Measurements from ENCODE around the gene IRF1. TPM values are rescaled to one million over a fixed set of nuclear protein-coding genes. Genes with fewer than 3 reads are reported as not detected.

The IRF1 gene
- total RNA-seq, 1 experiment from 2014 or later, result 48.9 TPM

DNA sequence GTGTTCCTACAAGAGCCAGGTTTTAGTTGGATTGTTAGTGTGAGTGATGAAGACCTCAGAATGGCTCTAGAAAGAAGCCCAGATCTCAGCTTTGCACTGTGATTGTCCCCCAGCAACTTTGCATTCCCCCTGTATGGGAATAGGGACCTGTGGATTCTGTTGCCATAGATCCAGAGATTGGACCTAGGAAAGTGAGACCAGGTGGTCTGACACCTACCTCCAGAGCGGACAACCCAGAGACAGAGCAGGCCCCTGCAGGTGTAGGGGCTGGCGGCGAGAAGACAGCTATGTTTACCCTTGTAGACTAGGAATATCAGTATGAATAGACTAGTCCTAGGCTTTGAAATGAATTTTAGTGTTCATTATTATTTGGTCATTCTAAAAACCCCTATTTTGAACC is 53.6 kb downstream of the IRF1 start:
- ChIA-PET CTCF (no interaction called here), POLR2A (no interaction called here)
- Histone ChIP-seq H3K36me3 (ENCODE audit: control insufficient read depth, insufficient read depth, low read length) (no peaks in the 10 kb centered on the region), H3K4me1 (ENCODE audit: control insufficient read depth, insufficient read depth, low read length) (no peaks in the 10 kb centered on the region), H3K4me3 (ENCODE audit: low read depth in 2 of 2, low read length in 2 of 2) (no peak overlapping the region), H3K27ac (ENCODE audit: low read length) (no peak overlapping the region), H3K9me3 (ENCODE audit: control insufficient read depth, insufficient read depth, low read depth, low read length) (no peaks in the 10 kb centered on the region), H3K27me3 (ENCODE audit: control insufficient read depth, insufficient read depth, low read length) (no peaks in the 10 kb centered on the region)
- ATAC-seq, result no peak
- TF ChIP-seq CTCF (IDR thresholded peaks at IDR 0.05) (no peak), POLR2AphosphoS5 (IDR thresholded peaks at IDR 0.05; ENCODE audit: low read depth, low read length) (no peak), TCF7L2 (IDR thresholded peaks at IDR 0.05; ENCODE audit: low read depth, low read length) (no peak), SIN3A (IDR thresholded peaks at IDR 0.05; ENCODE audit: borderline replicate concordance, insufficient read depth, low read depth, low read length) (no peak)
- TF ChIP-seq, protein P1, sequence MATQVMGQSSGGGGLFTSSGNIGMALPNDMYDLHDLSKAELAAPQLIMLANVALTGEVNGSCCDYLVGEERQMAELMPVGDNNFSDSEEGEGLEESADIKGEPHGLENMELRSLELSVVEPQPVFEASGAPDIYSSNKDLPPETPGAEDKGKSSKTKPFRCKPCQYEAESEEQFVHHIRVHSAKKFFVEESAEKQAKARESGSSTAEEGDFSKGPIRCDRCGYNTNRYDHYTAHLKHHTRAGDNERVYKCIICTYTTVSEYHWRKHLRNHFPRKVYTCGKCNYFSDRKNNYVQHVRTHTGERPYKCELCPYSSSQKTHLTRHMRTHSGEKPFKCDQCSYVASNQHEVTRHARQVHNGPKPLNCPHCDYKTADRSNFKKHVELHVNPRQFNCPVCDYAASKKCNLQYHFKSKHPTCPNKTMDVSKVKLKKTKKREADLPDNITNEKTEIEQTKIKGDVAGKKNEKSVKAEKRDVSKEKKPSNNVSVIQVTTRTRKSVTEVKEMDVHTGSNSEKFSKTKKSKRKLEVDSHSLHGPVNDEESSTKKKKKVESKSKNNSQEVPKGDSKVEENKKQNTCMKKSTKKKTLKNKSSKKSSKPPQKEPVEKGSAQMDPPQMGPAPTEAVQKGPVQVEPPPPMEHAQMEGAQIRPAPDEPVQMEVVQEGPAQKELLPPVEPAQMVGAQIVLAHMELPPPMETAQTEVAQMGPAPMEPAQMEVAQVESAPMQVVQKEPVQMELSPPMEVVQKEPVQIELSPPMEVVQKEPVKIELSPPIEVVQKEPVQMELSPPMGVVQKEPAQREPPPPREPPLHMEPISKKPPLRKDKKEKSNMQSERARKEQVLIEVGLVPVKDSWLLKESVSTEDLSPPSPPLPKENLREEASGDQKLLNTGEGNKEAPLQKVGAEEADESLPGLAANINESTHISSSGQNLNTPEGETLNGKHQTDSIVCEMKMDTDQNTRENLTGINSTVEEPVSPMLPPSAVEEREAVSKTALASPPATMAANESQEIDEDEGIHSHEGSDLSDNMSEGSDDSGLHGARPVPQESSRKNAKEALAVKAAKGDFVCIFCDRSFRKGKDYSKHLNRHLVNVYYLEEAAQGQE (IDR thresholded peaks at IDR 0.05; ENCODE audit: insufficient read depth in 1 of 2, low read depth in 2 of 2, low read length in 1 of 2), result no peak
- BruUV-seq (replicated peaks), result no TSS peak
- DNase-seq (ENCODE audit: low read depth, low spot score), result no peak
- in situ Hi-C loops (cut with HindIII; ENCODE audit: low pct_unique_long_range_greater_than_20kb, low sequenced_read_pairs), result no loop called here
- intact Hi-C loops (cut with micrococcal nuclease; ENCODE audit: unreplicated experiment), result no loop called here

DNA sequence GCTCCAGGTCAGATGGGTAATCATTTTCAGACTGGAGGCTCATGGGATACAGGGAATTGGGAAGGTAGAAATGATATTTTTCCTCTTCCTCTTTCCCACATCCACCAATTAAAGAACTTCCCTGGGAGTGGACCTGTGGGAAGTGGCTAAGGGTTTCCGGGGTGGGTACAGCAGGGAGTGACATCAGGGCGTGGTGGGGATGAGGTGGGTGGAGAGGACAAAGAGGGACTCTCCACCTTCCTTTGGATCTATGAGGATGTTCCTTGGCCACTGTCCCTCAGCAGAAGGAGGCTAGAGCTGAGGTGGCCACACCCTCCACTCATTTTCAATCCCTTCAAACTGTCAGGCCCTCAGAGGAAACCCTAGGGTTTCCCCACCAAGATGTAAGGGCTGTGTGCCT is 54.7 kb downstream of the IRF1 start:
- H3K27me3 ChIP-seq (ENCODE audit: control insufficient read depth, insufficient read depth, low read length), result no peaks in the 10 kb centered on the region
- TF ChIP-seq, protein P1 (IDR thresholded peaks at IDR 0.05; ENCODE audit: insufficient read depth in 1 of 2, low read depth in 2 of 2, low read length in 1 of 2), result no peak
- TF ChIP-seq SIN3A (IDR thresholded peaks at IDR 0.05; ENCODE audit: borderline replicate concordance, insufficient read depth, low read depth, low read length), result no peak
- no peak for TF ChIP-seq POLR2AphosphoS5 (IDR thresholded peaks at IDR 0.05; ENCODE audit: low read depth, low read length)
- TF ChIP-seq CTCF (IDR thresholded peaks at IDR 0.05), result no peak
- TF ChIP-seq TCF7L2 (IDR thresholded peaks at IDR 0.05; ENCODE audit: low read depth, low read length), result no peak
- in situ Hi-C loops (cut with HindIII; ENCODE audit: low pct_unique_long_range_greater_than_20kb, low sequenced_read_pairs), result no loop called here
- POLR2A ChIA-PET, result no interaction called here
- intact Hi-C loops (cut with micrococcal nuclease; ENCODE audit: unreplicated experiment), result no loop called here
- CTCF ChIA-PET, result no interaction called here
- no peaks in the 10 kb centered on the region for H3K9me3 ChIP-seq (ENCODE audit: control insufficient read depth, insufficient read depth, low read depth, low read length)
- no TSS peak for BruUV-seq (replicated peaks)
- DNase-seq (ENCODE audit: low read depth, low spot score), result no peak
- H3K36me3 ChIP-seq (ENCODE audit: control insufficient read depth, insufficient read depth, low read length), result no peaks in the 10 kb centered on the region
- H3K4me3 ChIP-seq (ENCODE audit: low read depth in 2 of 2, low read length in 2 of 2), result no peak overlapping the region
- H3K27ac ChIP-seq (ENCODE audit: low read length), result no peak overlapping the region
- ATAC-seq, result no peak
- no peaks in the 10 kb centered on the region for H3K4me1 ChIP-seq (ENCODE audit: control insufficient read depth, insufficient read depth, low read length)
